ENCODE data around the gene FAM81A.
"Not testable (repeated sequence)": the region's sequence is repeated elsewhere in the genome, so short reads cannot be mapped to it uniquely, and the experiment has no call there.

FAM81A gene

DNA sequence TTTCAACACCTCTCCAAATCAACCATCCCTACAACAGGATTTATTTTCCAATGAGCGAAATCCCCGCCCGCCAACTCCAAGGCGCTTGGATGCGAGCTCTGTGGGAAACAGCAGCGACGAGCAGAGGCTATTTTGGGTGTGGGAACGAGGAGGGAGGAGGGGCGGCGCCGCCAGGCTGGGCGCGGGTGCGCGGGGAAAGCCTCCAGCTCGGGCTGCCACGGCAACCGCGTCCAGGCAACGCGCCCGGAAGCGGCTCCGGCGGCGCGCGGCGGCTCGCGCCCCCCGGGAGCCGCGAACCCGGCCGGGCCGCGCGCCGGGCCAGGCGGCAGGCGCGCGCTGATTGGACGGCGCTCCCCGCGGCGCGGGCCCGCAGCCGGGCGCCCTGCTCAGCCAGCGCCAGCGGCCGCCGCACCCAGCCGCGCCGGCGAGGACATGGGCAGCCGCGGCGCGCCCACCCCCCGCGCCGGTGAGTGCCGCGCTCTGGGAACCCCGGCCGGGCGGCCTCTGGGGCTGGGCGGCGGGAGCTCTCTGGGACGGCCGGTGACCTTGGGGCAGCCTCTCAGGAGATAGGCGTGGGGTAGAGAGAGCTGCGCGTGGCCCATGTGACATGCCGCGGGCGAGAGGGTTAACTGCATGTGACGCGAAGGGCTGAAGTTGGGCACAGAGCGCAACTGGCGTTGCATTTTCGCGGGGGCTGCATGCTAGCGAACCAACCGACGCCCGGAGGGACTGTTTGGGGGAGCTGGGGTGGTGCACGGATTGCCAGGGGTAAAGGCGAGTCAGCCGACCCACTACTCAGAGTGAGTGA is at the start of gene FAM81A:
Gene FAM81A (plus strand): TSS at position 370 of the 808 bp plus-strand sequence. CDS start 20,441 bp downstream, outside the sequence.
- DNase-seq (ENCODE audit: low read depth in 3 of 3), result peak in 2 of 3 experiments; percentile 3 to 9

GRCh38 chr15:59388670-59389069 is 49.3 kb upstream of the FAM81A start:
- no peak for DNase-seq (ENCODE audit: low read depth in 3 of 3)

- no peak for DNase-seq (ENCODE audit: low read depth in 3 of 3)
These were observed 45.7 kb upstream of the FAM81A start for GRCh38 chr15:59392299-59392698.

DNA sequence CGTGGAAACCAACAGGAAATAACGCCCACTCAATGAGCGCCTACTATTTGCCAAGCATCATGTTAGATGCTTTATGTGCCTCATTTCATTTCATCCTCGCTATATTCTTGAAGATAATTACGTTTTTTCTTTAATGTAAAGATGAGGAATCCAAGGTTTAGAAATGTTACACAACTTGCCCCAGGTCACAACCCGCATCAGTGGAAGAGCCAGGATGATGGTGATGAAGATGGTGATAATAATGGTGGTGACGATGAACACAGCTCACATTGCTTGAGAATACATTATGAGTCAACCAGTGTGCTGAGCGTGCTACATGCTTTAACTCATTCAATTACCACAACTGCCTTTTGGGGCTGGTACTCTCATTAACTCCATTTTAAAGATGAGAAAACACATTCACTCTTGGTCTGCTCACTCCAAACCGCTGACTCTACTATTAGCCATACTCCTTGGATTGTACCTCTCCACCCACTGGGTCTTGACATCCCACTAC is 43.8 kb upstream of the FAM81A start:
- no peak for DNase-seq (ENCODE audit: low read depth in 3 of 3)

- DNase-seq (ENCODE audit: low read depth in 3 of 3), result no peak
These were observed 41.8 kb upstream of the FAM81A start for GRCh38 chr15:59396211-59396610.

- DNase-seq (ENCODE audit: low read depth in 3 of 3), result no peak
These were observed 41.3 kb upstream of the FAM81A start for GRCh38 chr15:59396679-59397078.

GRCh38 chr15:59398220-59398619 is 39.8 kb upstream of the FAM81A start:
- DNase-seq (ENCODE audit: low read depth in 3 of 3), result no peak

GRCh38 chr15:59399465-59400102 is 38.4 kb upstream of the FAM81A start:
- no peak for DNase-seq (ENCODE audit: low read depth in 3 of 3)

DNA sequence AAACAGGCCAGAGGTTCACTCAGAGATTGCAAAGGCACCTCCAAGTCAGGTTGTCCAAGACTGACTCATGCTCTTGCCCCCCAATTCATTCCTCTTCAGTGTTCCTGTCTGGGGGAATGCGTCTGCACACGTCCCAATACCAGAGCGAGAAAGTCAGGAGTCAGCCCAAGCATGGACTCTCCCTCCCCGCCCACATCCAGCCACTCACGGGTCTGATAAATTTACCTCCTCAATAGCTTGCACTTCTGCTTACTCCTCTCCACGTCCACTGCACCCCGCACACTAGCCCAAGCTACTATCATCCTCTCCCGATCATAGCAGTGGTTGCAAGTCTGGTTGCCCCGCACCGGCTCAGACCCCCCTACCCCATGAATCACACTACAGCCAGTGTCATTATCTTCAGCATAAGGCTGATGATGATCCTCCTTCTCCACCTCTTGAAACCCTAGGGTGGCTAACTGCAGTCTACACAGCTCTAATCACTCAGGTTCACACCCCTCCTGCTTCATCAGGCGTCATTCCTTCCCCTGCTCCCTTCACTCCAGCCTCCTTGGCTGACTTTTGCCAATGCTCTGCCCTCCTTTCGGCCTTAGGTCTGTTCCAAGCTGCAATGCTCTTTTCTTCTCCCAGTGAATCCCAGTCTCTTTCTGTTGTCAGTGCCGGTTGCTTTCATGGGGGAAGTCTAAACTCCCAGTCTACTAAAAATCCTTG is 37.7 kb upstream of the FAM81A start:
- no peak for DNase-seq (ENCODE audit: low read depth in 3 of 3)

DNA sequence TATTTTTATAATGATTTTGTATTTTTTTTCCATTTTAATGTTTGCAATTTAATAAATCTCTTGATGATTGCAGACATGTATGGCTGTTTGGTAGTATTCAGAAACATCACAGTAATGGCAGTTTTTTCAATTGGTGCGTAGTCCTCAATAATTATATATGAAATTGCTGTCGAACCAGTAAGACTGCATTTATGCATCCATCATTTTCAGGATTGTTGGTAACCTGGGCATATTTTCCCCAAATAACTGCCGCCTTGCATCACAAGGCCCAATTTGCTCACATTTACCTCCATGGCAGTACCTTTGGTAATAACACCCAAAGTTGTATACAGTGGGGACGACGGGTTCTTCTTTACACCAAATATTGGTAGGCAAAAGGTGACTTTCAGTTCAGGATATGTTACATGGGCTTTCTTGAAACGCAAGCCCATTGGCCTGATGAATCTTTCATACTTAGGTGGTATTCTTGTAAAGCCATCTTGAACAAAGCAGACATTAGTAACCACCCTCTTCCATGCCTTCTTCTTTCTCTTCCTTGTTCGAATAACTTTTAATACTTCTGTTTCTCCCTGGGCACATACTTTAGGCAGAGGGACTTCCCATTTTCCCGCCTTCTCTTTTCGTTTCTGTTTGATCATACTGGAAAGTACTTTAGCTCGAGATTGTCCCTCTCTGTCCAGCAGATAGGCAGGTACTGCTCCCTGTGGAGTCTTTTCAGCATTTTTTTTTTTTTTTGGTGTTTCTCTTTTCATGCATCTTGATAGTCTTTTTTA is 36.7 kb upstream of the FAM81A start:
- not testable (repeated sequence) for DNase-seq (ENCODE audit: low read depth in 3 of 3)

GRCh38 chr15:59401824-59402569 is 36.0 kb upstream of the FAM81A start:
- DNase-seq (ENCODE audit: low read depth in 3 of 3), result no peak

DNA sequence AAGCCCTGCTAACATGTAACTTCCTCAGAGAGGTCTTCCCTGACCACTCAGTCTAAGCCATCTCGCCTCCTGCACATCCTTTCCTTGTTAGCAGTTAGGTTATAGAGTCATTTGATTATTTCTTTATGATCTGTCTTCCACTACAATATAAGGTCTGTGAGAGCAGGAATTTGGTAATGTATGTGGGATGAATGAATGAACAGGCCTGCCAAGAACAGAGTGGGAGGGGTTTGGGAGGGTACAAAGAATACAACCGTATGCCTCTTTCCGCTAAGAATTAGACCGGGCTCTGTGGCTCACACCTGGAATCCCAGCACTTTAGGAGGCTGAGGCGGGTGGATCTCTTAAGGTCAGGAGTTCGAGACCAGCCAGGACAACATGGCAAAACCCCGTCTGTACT is 32.9 kb upstream of the FAM81A start:
- DNase-seq (ENCODE audit: low read depth in 3 of 3), result no peak

DNA sequence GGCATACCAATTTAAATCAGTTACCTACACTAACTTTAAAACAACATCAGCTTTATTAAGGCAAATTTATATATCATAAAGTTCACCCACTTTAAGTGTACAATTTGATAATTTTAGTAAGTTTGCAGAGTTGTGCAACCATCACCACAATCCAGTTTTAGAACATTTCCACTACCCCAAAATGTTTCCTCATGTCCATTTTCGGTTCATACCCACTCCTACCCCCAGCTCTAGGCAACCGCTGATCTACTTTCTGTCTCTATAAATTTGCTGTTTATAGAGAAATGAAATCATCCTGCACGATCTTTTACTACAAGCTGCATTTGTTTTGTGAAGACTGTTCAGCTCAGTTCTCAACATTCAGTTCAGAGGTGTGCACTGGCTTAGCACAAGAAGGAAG is 31.5 kb upstream of the FAM81A start:
- no peak for DNase-seq (ENCODE audit: low read depth in 3 of 3)

- no peak for DNase-seq (ENCODE audit: low read depth in 3 of 3)
These were observed 30.0 kb upstream of the FAM81A start for GRCh38 chr15:59407946-59408345.

DNA sequence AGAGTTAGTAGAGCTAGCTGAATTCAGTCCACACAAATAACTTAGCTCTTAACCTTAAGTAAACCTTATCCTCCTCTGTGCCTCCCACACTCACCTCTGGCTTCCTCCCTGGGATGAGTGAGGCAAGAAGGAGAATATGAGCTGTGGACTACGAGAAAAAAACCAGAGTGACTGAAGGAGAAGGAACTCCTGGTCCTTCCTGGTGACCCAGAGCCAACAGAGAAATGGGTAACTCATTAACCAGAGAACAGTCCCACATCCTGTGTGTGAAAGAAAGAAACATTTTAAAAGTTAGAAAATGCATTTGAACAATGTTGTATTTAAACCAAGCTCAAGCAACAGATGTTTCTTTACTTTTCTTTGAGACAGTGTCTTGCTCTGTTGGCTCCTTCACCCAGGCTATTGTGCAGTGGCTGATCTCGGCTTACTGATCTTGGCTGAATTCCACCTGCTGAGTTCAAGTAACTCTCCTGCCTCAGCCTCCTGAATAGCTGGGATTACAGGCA is 27.5 kb upstream of the FAM81A start:
- no peak for DNase-seq (ENCODE audit: low read depth in 3 of 3)

GRCh38 chr15:59413577-59413976 is 24.4 kb upstream of the FAM81A start:
- no peak for DNase-seq (ENCODE audit: low read depth in 3 of 3)

GRCh38 chr15:59416816-59417215 is 21.2 kb upstream of the FAM81A start:
- DNase-seq (ENCODE audit: low read depth in 3 of 3), result no peak

DNA sequence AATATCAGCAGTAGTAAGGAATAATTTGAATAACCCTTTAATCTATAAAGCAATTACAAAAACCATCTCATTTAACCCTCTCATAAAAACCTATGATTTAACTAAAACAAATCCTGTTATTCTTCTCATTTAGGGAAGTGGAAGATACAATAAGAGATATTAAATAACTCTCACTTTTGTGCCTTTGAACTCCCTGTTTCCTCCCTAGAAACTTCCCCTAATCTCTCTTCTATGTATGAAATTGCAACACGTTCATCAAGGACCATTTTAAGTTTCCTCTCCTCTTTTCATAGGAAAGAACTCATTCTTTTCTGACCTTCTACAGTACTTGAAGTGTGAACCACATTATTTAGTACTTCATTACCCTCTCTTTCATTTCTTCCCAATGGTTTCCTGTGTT is 18.8 kb upstream of the FAM81A start:
- no peak for DNase-seq (ENCODE audit: low read depth in 3 of 3)

GRCh38 chr15:59420108-59420507 is 17.9 kb upstream of the FAM81A start:
- no peak for DNase-seq (ENCODE audit: low read depth in 3 of 3)

DNA sequence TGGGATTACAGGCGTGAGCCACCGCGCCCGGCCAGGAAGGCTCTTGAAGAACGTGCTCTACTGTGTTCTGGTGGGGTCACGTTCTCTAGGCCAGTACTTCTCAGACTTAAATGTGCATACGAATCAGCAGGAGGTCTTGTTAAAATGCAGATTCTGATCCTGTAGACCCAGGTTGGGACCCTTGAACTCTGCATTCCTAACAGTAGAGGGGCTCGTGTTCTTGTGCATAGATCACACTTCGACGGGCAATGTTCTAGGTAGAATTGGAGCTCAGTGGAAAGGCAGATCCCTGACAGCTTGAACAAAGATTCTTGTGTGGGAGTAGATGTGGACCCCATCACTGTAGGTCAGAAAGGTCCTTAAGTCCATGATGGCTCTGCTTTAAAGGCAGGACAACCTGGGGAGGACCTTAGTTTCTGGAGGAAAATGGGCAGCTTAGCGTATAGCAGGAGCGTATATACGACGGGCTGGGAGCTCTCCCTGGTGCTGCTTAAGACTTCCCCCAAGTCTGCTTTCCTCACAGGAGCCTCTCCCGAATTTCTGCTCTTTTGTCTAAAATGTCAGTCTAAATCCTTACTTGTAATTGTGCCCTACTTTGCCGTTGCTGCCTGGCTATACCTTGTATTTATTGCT is 16.9 kb upstream of the FAM81A start:
- DNase-seq (ENCODE audit: low read depth in 3 of 3), result no peak

Measured in stimulated activated CD4-positive, alpha-beta T cell treated with anti-CD3 and anti-CD28 coated beads, TNF-alpha, amount 100 ng/mL, for 4 hours (primary cell).